ENCODE measurements around the gene NHERF1. TPM values are rescaled to one million over a fixed set of nuclear protein-coding genes. Genes with fewer than 3 reads are reported as not detected.

The NHERF1 gene
- total and polyA plus RNA-seq, 9 of the 15 experiments (the other 6 are each of a cell fraction or from before 2014, with no cell fraction given) = 11.4 to 79.9 (median 36.9) TPM

DNA sequence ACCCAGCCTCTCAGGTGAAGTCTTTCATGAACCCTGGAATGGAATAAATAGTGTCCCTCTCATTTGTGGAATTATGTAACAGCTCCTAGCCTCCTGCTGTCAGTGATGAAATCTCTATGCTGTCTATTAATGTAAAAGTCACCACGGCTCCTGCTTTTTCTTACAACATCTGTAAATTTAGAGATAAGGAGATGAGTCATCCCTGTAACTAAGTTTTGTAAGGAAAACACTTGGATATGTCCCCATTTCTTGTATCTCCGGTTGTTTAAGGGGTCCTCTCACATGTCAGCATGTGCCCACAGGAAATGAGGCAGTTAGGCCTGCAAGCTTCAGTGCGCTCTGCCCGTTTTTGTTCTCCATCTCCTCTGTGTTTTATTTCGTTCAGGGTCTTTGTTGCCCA, 30.5 kb downstream of the NHERF1 start:
- Histone ChIP-seq H3K27ac (ENCODE audit: extremely low read depth, low read depth, low read length) (no peak overlapping the region), H2AFZ (ENCODE audit: low read depth, low read length) (no peak overlapping the region), H3K4me1 (replicated peaks in 1 of 2; ENCODE audit: control insufficient read depth in 2 of 2, insufficient read depth in 2 of 2, low read length in 2 of 2) (peaks cover 8 to 20% of the 10 kb centered on the region in 2 experiments; a peak in 4 of 5 replicates), H3K27me3 (ENCODE audit: control insufficient read depth in 2 of 2, insufficient read depth in 2 of 2, low read length in 2 of 2) (no peaks in the 10 kb centered on the region), H3K79me2 (ENCODE audit: control insufficient read depth, insufficient read depth, low read length) (peaks cover 29% of the 10 kb centered on the region), H4K20me1 (replicated peaks; ENCODE audit: control insufficient read depth, insufficient read depth, low read length) (peaks cover 11% of the 10 kb centered on the region; the same call in 1 of the 2 replicates), H3K4me3 (no peak overlapping the region), H3K36me3 (ENCODE audit: control insufficient read depth, insufficient read depth, low read length) (peaks cover 22% of the 10 kb centered on the region; the same call in 2 of the 3 replicates), H3K9me1 (ENCODE audit: control insufficient read depth, insufficient read depth, low read length) (no peaks in the 10 kb centered on the region), H3K4me2 (ENCODE audit: insufficient read depth, low read length) (no peak overlapping the region; the same call in 1 of the 2 replicates), H3K9ac (ENCODE audit: insufficient read depth in 1 of 2, low read depth in 2 of 2, low read length in 2 of 2) (no peak overlapping the region), H3K9me3 (replicated peaks; ENCODE audit: control insufficient read depth, insufficient read depth, low read depth, low read length) (no peaks in the 10 kb centered on the region)
- no TSS peak for BruUV-seq (replicated peaks)
- POLR2A ChIA-PET = interaction anchor here (0.7 kb wide), 1 partner anchor 7 kb away, joined by 4 read pairs; no protein-coding TSS in a partner anchor
- in situ Hi-C loops (cut with MboI) = no loop called here
- ATAC-seq (no peak), DNase-seq (ENCODE audit: extremely low read depth in 1 of 4, low spot score in 3 of 4) (peak in 1 of 4 experiments; percentile 29), FAIRE-seq (no peak)
- CTCF ChIA-PET (ENCODE audit: low intra/inter-chr PET ratio) = no interaction called here
- 34% methylated on average over 5 of the region's 5 CpGs for WGBS (ENCODE audit: insufficient coverage, low coverage, missing lambda C conversion rate)
- intact Hi-C loops (cut with micrococcal nuclease) = no loop called here
- TF ChIP-seq KAT2B (IDR thresholded peaks at IDR 0.05; ENCODE audit: low read depth, low read length) (no peak), FOS (IDR thresholded peaks at IDR 0.05; ENCODE audit: extremely low read depth, insufficient read length) (peak; percentile 17), SMAD4 (CRISPR knock-in tag; conservative IDR thresholded peaks at IDR 0.05) (no peak), JUN (IDR thresholded peaks at IDR 0.05; ENCODE audit: borderline replicate concordance, low read depth, low read length) (peak; percentile 72), JUN (CRISPR knock-in tag; IDR thresholded peaks at IDR 0.05; ENCODE audit: borderline replicate concordance) (no peak), CEBPB (tag; IDR thresholded peaks at IDR 0.05) (peak; percentile 92), TAL1 (IDR thresholded peaks at IDR 0.05) (0 out of 2 replicates have a peak, but pooled peaks have one; percentile 13), EP300 (IDR thresholded peaks at IDR 0.05; ENCODE audit: low read length) (peak; percentile 24; the same call in 1 of the 2 replicates), ARID1B (IDR thresholded peaks at IDR 0.05) (peak; percentile 69), SMARCE1 (IDR thresholded peaks at IDR 0.05) (peak; percentile 76), SMAD1 (IDR thresholded peaks at IDR 0.05; ENCODE audit: low read depth, low read length, partially characterized antibody) (peak; percentile 29), ATF7 (IDR thresholded peaks at IDR 0.05) (peak; percentile 48)
- TF ChIP-seq, protein P1, sequence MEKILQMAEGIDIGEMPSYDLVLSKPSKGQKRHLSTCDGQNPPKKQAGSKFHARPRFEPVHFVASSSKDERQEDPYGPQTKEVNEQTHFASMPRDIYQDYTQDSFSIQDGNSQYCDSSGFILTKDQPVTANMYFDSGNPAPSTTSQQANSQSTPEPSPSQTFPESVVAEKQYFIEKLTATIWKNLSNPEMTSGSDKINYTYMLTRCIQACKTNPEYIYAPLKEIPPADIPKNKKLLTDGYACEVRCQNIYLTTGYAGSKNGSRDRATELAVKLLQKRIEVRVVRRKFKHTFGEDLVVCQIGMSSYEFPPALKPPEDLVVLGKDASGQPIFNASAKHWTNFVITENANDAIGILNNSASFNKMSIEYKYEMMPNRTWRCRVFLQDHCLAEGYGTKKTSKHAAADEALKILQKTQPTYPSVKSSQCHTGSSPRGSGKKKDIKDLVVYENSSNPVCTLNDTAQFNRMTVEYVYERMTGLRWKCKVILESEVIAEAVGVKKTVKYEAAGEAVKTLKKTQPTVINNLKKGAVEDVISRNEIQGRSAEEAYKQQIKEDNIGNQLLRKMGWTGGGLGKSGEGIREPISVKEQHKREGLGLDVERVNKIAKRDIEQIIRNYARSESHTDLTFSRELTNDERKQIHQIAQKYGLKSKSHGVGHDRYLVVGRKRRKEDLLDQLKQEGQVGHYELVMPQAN (IDR thresholded peaks at IDR 0.05; ENCODE audit: borderline replicate concordance) = no peak
- TF ChIP-seq, protein P2, sequence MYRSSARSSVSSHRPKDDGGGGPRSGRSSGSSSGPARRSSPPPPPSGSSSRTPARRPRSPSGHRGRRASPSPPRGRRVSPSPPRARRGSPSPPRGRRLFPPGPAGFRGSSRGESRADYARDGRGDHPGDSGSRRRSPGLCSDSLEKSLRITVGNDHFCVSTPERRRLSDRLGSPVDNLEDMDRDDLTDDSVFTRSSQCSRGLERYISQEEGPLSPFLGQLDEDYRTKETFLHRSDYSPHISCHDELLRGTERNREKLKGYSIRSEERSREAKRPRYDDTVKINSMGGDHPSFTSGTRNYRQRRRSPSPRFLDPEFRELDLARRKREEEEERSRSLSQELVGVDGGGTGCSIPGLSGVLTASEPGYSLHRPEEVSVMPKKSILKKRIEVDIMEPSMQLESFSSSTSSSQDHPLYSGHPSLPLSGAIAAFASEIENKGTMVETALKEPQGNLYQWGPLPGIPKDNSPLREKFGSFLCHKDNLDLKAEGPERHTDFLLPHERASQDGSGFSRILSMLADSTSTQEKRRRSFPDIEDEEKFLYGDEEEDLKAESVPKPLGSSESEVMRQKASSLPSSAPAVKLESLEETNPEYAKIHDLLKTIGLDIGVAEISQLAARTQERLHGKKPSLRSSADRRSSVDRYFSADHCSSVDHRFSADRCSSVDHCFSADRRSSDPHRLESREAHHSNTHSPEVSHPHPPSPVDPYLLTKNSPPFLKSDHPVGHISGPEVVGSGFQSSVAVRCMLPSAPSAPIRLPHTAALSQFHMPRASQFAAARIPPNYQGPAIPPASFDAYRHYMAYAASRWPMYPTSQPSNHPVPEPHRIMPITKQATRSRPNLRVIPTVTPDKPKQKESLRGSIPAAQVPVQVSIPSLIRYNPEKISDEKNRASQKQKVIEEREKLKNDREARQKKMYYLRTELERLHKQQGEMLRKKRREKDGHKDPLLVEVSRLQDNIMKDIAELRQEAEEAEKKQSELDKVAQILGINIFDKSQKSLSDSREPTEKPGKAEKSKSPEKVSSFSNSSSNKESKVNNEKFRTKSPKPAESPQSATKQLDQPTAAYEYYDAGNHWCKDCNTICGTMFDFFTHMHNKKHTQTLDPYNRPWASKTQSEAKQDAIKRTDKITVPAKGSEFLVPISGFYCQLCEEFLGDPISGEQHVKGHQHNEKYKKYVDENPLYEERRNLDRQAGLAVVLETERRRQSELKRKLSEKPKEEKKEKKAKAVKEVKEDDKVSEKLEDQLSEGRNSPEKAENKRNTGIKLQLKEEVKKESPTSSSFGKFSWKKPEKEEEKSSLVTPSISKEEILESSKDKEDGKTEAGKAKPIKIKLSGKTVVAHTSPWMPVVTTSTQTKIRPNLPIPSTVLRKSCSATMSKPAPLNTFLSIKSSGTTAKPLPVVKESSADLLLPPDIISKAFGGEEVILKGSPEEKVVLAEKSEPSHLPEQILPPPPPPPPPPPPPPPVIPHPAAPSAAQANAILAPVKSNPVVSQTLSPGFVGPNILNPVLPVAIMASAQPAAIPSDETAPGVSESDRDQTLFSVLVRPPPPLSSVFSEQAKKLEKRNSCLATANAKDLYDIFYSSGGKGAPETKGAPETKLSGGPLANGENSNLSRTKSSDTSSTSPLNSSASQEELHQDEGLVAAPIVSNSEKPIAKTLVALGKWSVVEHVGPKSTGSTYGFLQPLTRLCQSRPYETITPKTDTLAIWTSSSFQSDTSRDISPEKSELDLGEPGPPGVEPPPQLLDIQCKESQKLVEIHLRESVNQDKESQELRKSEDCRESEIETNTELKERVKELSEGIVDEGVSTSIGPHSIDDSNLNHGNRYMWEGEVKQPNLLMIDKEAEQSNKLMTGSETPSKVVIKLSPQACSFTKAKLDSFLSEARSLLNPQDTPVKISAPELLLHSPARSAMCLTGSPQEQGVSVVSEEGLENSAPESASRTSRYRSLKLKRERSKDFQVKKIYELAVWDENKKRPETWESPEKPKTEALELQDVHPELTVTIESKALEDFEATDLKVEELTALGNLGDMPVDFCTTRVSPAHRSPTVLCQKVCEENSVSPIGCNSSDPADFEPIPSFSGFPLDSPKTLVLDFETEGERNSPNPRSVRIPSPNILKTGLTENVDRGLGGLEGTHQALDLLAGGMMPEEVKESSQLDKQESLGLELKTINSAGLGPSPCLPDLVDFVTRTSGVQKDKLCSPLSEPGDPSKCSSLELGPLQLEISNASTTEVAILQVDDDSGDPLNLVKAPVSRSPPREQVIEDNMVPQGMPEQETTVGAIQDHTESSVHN (IDR thresholded peaks at IDR 0.05; ENCODE audit: borderline replicate concordance in 1 of 2, low read depth in 1 of 2) = peak in 1 of 2 experiments; percentile 84; a peak in 2 of 4 replicates
